HL-60 (cell line): ENCODE measurements around the gene IDH3B.

Experiments
- DNase-seq, 2 experiments: peaks; one replicate each; pipeline ENCODE4 v3.0.0-alpha.2; 2010 to 2020; ENCODE audit warnings: low read depth in 1 of 2, low spot score in 1 of 2
- H3K27ac ChIP-seq: fragments of 250-450 bp; sonication (Bioruptor Pico); replicated peaks from 2 replicates; pipeline ENCODE4 v1.5.1; 2020; ENCODE audit warnings: mild to moderate bottlenecking, moderate library complexity
- H3K27me3 ChIP-seq: fragments of 250-450 bp; sonication (Bioruptor Pico); 2 replicates; pipeline ENCODE4 v1.5.1; 2021; ENCODE audit warnings: mild to moderate bottlenecking, moderate library complexity; ENCODE audit not compliant: insufficient read depth, poor library complexity, severe bottlenecking
- H3K4me3 ChIP-seq: replicated peaks from 2 replicates; pipeline ENCODE4 v1.5.1; 2011; ENCODE audit warnings: mild to moderate bottlenecking, control low read depth, low read length; ENCODE audit not compliant: insufficient read depth
- GABPA ChIP-seq: IDR thresholded peaks from 2 replicates; pipeline ENCODE4 v1.6.1; 2012; ENCODE audit warnings: low read depth
- POLR2AphosphoS5 ChIP-seq: IDR thresholded peaks from 2 replicates; pipeline ENCODE4 v1.6.1; 2012; ENCODE audit warnings: low read depth
- SPI1 ChIP-seq: IDR thresholded peaks from 2 replicates; pipeline ENCODE4 v1.6.1; 2012; ENCODE audit warnings: low read depth, mild to moderate bottlenecking, borderline replicate concordance
- TF ChIP-seq, protein P1 (sequence below): IDR thresholded peaks from 2 replicates; pipeline ENCODE4 v1.6.1; 2012; ENCODE audit warnings: low read depth; ENCODE audit not compliant: insufficient replicate concordance
- TF ChIP-seq, protein P2 (sequence below): IDR thresholded peaks from one replicate; pipeline ENCODE4 v1.5.1; 2011; ENCODE audit warnings: low read length, control low read depth, inconsistent platforms; ENCODE audit not compliant: insufficient read depth

Gene IDH3B

DNA sequence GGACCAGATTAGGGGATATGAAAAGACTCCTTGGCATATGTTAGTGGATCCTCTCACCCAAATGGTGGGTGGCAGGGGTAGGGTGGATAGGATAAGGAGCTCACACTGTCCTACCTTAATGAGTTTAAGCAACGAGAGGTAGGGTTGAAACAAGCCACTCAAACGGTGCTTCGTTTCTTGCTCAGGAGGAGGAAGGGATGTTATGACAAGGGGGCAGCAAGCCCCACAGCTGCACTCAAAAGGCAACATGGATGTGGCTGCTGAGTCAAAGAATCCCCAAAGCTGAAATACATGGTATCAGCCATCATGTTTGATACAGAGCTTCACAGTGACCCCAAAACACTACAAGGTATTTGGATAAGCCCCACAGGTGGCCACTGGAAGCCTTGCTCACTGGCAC, 8.4 kb upstream of the IDH3B start:
- H3K4me3 ChIP-seq, result no peak overlapping the region
- TF ChIP-seq, protein P1, sequence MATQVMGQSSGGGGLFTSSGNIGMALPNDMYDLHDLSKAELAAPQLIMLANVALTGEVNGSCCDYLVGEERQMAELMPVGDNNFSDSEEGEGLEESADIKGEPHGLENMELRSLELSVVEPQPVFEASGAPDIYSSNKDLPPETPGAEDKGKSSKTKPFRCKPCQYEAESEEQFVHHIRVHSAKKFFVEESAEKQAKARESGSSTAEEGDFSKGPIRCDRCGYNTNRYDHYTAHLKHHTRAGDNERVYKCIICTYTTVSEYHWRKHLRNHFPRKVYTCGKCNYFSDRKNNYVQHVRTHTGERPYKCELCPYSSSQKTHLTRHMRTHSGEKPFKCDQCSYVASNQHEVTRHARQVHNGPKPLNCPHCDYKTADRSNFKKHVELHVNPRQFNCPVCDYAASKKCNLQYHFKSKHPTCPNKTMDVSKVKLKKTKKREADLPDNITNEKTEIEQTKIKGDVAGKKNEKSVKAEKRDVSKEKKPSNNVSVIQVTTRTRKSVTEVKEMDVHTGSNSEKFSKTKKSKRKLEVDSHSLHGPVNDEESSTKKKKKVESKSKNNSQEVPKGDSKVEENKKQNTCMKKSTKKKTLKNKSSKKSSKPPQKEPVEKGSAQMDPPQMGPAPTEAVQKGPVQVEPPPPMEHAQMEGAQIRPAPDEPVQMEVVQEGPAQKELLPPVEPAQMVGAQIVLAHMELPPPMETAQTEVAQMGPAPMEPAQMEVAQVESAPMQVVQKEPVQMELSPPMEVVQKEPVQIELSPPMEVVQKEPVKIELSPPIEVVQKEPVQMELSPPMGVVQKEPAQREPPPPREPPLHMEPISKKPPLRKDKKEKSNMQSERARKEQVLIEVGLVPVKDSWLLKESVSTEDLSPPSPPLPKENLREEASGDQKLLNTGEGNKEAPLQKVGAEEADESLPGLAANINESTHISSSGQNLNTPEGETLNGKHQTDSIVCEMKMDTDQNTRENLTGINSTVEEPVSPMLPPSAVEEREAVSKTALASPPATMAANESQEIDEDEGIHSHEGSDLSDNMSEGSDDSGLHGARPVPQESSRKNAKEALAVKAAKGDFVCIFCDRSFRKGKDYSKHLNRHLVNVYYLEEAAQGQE, result no peak
- no peak for TF ChIP-seq POLR2AphosphoS5
- TF ChIP-seq SPI1, result no peak
- TF ChIP-seq, protein P2, sequence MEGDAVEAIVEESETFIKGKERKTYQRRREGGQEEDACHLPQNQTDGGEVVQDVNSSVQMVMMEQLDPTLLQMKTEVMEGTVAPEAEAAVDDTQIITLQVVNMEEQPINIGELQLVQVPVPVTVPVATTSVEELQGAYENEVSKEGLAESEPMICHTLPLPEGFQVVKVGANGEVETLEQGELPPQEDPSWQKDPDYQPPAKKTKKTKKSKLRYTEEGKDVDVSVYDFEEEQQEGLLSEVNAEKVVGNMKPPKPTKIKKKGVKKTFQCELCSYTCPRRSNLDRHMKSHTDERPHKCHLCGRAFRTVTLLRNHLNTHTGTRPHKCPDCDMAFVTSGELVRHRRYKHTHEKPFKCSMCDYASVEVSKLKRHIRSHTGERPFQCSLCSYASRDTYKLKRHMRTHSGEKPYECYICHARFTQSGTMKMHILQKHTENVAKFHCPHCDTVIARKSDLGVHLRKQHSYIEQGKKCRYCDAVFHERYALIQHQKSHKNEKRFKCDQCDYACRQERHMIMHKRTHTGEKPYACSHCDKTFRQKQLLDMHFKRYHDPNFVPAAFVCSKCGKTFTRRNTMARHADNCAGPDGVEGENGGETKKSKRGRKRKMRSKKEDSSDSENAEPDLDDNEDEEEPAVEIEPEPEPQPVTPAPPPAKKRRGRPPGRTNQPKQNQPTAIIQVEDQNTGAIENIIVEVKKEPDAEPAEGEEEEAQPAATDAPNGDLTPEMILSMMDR, result no peak
- no peak for TF ChIP-seq GABPA
- DNase-seq, result no peak
- H3K27me3 ChIP-seq, result no peaks in the 10 kb centered on the region
- no peak overlapping the region for H3K27ac ChIP-seq

DNA sequence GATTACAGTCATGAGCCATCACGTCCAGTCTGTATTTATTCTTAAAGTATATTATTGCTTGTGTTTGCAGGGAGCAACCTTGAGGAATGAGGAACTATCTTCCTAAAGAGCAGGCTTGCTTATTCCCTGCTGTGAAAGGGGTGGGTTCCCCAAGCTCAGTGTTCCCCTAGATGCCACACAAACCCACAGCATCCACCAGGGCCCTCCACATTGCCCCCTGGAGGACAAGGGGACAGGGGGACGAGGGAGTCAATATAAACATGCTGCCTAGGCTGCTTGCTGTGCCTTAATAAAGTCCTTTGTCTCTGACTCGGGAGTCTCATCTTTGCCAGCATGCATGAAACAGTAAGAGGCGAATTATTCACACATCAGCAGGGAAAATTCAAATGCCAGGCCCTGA, 8.0 kb upstream of the IDH3B start:
- TF ChIP-seq SPI1, result no peak
- no peak for TF ChIP-seq GABPA
- TF ChIP-seq, protein P2, result no peak
- TF ChIP-seq POLR2AphosphoS5, result no peak
- TF ChIP-seq, protein P1, result no peak
- H3K4me3 ChIP-seq, result no peak overlapping the region
- no peaks in the 10 kb centered on the region for H3K27me3 ChIP-seq
- DNase-seq, result peak in 1 of 2 experiments; percentile 41
- no peak overlapping the region for H3K27ac ChIP-seq

DNA sequence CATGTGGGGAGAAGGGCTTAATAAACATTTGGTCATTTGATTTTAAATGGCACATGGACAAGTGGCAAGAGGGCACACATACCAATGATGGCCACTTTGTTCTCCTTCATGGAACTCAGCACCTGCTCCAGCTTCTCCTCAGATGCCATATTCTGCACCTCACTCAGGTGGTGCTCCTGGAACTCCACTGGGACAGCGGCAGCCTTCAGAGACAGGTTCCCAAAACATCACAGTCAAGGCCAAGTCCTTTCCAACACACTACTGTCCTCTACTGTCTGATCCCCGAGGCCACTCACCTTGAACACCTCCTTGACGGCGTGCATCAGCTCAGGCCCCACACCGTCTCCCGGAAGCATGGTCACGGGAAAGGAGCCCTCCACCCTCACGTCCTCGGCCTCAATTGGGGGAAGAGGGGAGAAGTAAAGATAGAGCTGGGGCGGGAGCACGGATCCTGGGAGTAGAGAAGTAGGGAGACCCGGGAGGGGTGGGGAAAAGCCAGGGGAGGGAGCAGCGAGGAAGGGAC, 591 bp downstream of the IDH3B start:
- Histone ChIP-seq H3K27me3 (no peaks in the 10 kb centered on the region), H3K4me3 (peak overlapping the region; percentile 100), H3K27ac (peak overlapping the region; percentile 85)
- DNase-seq, result no peak
- no peak for TF ChIP-seq GABPA
- TF ChIP-seq SPI1, result no peak
- TF ChIP-seq, protein P2, result no peak
- TF ChIP-seq POLR2AphosphoS5, result no peak
- TF ChIP-seq, protein P1, result no peak
